Measurements from ENCODE around the gene CIAO2A. TPM values are rescaled to one million over a fixed set of nuclear protein-coding genes. Genes with fewer than 3 reads are reported as not detected.
A peak's percentile ranks its signal among the peaks of the same experiment; 100 is the strongest.

The CIAO2A gene
- polyA plus RNA-seq = 50.2 to 111 TPM (median 51.8 TPM) in 3 replicates
- 39.3 TPM for polyA plus RNA-seq (2011; ENCODE audit: low read depth)
- polyA plus RNA-seq (2011; cell fraction: cytosol; rRNA removed) = 51.7 and 96.5 TPM in 2 replicates
- 18.3 and 26.3 TPM in 2 replicates for polyA plus RNA-seq (2011; cell fraction: nucleus; rRNA removed)
- 40.5 and 54.7 TPM in 2 replicates for polyA plus RNA-seq (2012; ENCODE audit: low replicate concordance)
- 4.8 to 16.1 TPM (median 5.6 TPM) in 3 replicates for polyA minus RNA-seq
- polyA minus RNA-seq (2011; cell fraction: cytosol; rRNA and poly(A)+ RNA removed) = 18.8 TPM
- polyA minus RNA-seq (2011; cell fraction: nucleus; rRNA and poly(A)+ RNA removed) = 5.2 and 5.7 TPM in 2 replicates

- dilution Hi-C loops (cut with MboI; ENCODE audit: extremely low pct_ligation_motif_present, low sequenced_read_pairs) = no loop called here
- FAIRE-seq (peak; percentile 82), DNase-seq (ENCODE audit: low read depth, low spot score) (peak; percentile 95)
- H3K4me2 ChIP-seq (ENCODE audit: control insufficient read depth, extremely low read depth, insufficient read depth, low read depth, low read length) = peak within 1 kb of the TSS; percentile 96
- H3K4me1 ChIP-seq (ENCODE audit: control insufficient read depth, extremely low read depth, insufficient read depth, low read length) = peaks cover 38% of the 10 kb centered on the region
- H3K27me3 ChIP-seq (ENCODE audit: control insufficient read depth, extremely low read depth, insufficient read depth, low read length) = no peaks in the 10 kb centered on the region
- peak within 1 kb of the TSS; percentile 60 to 70 (median 66) for H3K4me3 ChIP-seq (ENCODE audit: control insufficient read depth in 2 of 3, extremely low read depth in 1 of 3, insufficient read depth in 2 of 3, low read depth in 1 of 3, low read length in 3 of 3)
- TF ChIP-seq EZH2 (IDR thresholded peaks at IDR 0.05; ENCODE audit: low read length) (no peak), CTCF (optimal IDR thresholded peaks at IDR 0.05 in 1 of 3, IDR thresholded peaks at IDR 0.05 in 1 of 3, conservative IDR thresholded peaks at IDR 0.05 in 1 of 3; ENCODE audit: extremely low read depth in 1 of 3, insufficient read depth in 2 of 3, low read length in 3 of 3) (no peak)
- peak within 1 kb of the TSS; percentile 74 for H2AFZ ChIP-seq (ENCODE audit: control insufficient read depth, low read length)
- peaks cover 0 to 3% of the 10 kb centered on the region in 2 experiments for H3K36me3 ChIP-seq (ENCODE audit: control insufficient read depth in 2 of 2, extremely low read depth in 1 of 2, insufficient read depth in 2 of 2, low read length in 2 of 2)
- no peaks in the 10 kb centered on the region for H4K20me1 ChIP-seq (ENCODE audit: control insufficient read depth, extremely low read depth, insufficient read depth, low read length)
- H3K9ac ChIP-seq (ENCODE audit: control insufficient read depth, extremely low read depth, insufficient read depth, low read length) = peak within 1 kb of the TSS; percentile 79
- H3K79me2 ChIP-seq (ENCODE audit: control insufficient read depth, insufficient read depth, low read length) = peaks cover 73% of the 10 kb centered on the region
- H3K9me1 ChIP-seq (ENCODE audit: control insufficient read depth, extremely low read depth, insufficient read depth, low read length) = no peaks in the 10 kb centered on the region
- peak within 1 kb of the TSS; percentile 87 for H3K27ac ChIP-seq (ENCODE audit: control insufficient read depth, insufficient read depth, low read length)
- no peaks in the 10 kb centered on the region for H3K9me3 ChIP-seq (ENCODE audit: control insufficient read depth, low read depth, low read length)
Observed at GRCh38 chr15:64093627-64094417, at the start of gene CIAO2A. Gene CIAO2A, minus strand, starts transcription at chr15:64093838. Its CDS starts 70 bp downstream, at chr15:64093768.

GRCh38 chr15:64143276-64143675 is 49.6 kb upstream of the CIAO2A start:
- Histone ChIP-seq H3K4me3 (ENCODE audit: control insufficient read depth in 2 of 3, extremely low read depth in 1 of 3, insufficient read depth in 2 of 3, low read depth in 1 of 3, low read length in 3 of 3) (no peak overlapping the region), H3K4me1 (ENCODE audit: control insufficient read depth, extremely low read depth, insufficient read depth, low read length) (no peaks in the 10 kb centered on the region), H3K79me2 (ENCODE audit: control insufficient read depth, insufficient read depth, low read length) (no peaks in the 10 kb centered on the region), H3K27me3 (ENCODE audit: control insufficient read depth, extremely low read depth, insufficient read depth, low read length) (no peaks in the 10 kb centered on the region), H3K9me1 (ENCODE audit: control insufficient read depth, extremely low read depth, insufficient read depth, low read length) (no peaks in the 10 kb centered on the region), H3K9me3 (ENCODE audit: control insufficient read depth, low read depth, low read length) (no peaks in the 10 kb centered on the region), H3K27ac (ENCODE audit: control insufficient read depth, insufficient read depth, low read length) (no peak overlapping the region), H3K36me3 (ENCODE audit: control insufficient read depth in 2 of 2, extremely low read depth in 1 of 2, insufficient read depth in 2 of 2, low read length in 2 of 2) (peaks cover 12 to 14% of the 10 kb centered on the region in 2 experiments), H4K20me1 (ENCODE audit: control insufficient read depth, extremely low read depth, insufficient read depth, low read length) (no peaks in the 10 kb centered on the region), H3K9ac (ENCODE audit: control insufficient read depth, extremely low read depth, insufficient read depth, low read length) (no peak overlapping the region), H2AFZ (ENCODE audit: control insufficient read depth, low read length) (no peak overlapping the region), H3K4me2 (ENCODE audit: control insufficient read depth, extremely low read depth, insufficient read depth, low read depth, low read length) (no peak overlapping the region)
- FAIRE-seq = no peak
- TF ChIP-seq EZH2 (IDR thresholded peaks at IDR 0.05; ENCODE audit: low read length) (no peak), CTCF (optimal IDR thresholded peaks at IDR 0.05 in 1 of 3, IDR thresholded peaks at IDR 0.05 in 1 of 3, conservative IDR thresholded peaks at IDR 0.05 in 1 of 3; ENCODE audit: extremely low read depth in 1 of 3, insufficient read depth in 2 of 3, low read length in 3 of 3) (no peak)
- DNase-seq (ENCODE audit: low read depth, low spot score) = no peak
- dilution Hi-C loops (cut with MboI; ENCODE audit: extremely low pct_ligation_motif_present, low sequenced_read_pairs) = no loop called here

All from keratinocyte (primary cell).